ENCODE measurements around the gene HSF2BP.

DNA sequence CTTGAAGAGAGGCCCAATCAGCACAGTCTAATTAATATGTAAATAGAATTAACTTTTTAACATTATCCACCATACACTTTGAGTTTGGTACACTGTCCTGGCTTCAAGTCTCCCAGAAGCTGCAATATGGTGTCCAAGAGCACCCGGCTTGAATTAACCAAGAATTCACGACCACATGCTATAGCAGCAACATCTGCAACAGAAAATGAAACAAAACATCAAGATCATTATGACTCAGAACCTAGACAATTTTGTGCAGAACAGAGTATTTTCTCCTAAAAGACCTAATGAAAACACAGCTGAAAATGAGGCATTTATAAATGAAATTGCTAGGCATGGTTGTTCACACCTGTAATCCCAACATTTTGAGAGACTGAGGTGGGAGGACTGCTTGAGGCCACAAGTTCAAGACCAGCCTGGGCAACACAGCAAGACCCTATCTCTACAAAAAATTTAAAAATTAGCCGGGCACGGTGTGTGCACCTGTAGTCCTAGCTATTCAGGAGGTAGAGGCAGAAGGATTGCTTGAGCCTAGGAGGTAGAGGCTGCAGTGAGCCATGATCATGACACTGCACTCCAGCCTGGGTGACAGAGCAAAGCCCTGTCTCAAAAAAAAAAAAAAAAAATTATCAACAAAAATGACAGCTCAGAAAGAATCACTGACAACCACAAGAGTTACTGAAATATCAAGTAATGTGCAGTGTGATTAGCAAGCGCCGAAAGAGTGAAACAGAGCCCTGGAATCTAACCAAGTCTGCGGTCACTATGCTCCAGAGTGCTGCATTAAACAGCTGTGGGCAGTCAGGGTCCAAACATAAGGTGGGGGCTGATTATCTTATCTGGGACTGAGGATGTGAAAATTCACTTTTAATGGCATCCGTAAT, 45.3 kb downstream of the HSF2BP start:
- no peak for TF ChIP-seq TCF12 (IDR thresholded peaks at IDR 0.05; ENCODE audit: low read depth)
- TF ChIP-seq CEBPB (IDR thresholded peaks at IDR 0.05), result no peak

Data from Ishikawa (cell line).